ENCODE results near the gene NT5DC3.

GRCh38 chr12:103743788-103744187 lies 97.2 kb downstream of the NT5DC3 start:
- TF ChIP-seq ZFP30 (CRISPR knock-in tag; IDR thresholded peaks at IDR 0.05) (no peak), PPARA (CRISPR knock-in tag; IDR thresholded peaks at IDR 0.05; ENCODE audit: borderline replicate concordance) (no peak)

All from SK-N-SH treated with all-trans-retinoic acid at 6 μM for 48 hours (cell line).